DMS53 (cell line): ENCODE data around the gene WNT3.
"Not testable (repeated sequence)": the region's sequence is repeated elsewhere in the genome, so short reads cannot be mapped to it uniquely, and the experiment has no call there.

Experiments used
- DNase-seq: peaks from one replicate; lab custom pipeline; 2025; lab: John Stamatoyannopoulos, UW

The WNT3 gene

GRCh38 chr17:46813920-46814319 lies 4.6 kb downstream of the WNT3 start:
- no peak for DNase-seq

DNA sequence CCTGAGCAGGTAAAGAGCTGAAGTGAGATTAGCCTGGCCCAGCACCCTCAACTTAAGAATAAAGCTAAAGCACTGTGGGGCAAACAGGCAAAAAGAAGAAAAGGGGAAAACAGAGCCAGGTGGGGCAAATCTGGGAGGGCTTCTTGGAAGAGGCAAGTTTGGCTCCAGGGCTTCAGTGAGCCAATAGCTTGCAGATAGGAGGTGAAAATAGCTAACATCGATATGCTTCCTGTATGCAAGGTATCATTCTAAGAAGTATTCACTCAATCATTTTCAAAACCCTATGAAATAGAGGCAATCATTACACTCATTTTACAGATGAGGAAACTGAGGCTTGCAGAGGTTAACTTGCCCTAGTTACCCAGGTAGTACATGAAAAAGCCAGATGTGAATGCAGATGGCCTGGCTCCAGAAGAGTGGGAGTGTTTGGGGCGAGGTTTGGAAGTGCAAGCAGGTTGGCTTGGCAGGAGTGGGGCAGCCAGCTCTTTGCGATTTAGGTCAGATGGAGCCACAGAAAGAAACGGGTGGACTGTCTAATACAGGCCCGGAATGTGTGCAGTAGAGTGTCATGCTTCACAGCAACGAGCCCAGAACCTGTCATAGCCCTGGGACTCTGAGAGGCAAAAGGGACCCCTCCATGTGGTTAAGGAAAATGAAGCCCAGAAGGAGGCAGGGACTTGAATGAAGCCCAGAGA lies 5.7 kb downstream of the WNT3 start:
- no peak for DNase-seq

DNA sequence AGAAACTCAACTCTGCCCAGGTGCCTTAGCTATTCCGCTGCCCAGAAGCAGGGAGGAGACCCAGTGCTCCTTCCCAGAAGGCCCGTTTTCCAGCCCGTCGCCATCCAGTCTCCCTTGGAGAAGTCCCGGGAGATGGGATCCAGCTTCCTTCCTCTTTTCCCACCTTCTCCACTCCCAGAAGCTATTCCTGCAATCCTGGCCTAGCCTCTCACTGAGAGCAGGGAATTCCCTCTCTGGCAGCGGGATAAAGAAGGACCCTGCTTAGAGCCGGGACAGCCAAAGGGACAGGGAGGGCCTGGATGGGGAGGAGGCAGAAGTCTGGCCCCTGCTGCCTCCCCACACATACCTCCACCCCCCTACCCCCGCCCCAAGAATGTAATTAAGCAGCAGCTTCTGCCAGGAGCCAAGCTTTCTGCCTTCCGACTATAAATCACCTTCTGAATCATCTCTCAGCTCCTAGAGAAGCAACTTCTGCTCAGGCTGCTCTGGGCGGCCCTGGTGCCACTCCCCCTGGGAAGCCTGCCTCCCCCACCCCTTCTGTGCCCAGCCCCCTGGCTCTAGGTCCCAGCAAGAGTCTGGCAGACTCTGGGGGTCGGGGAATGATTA lies 6.4 kb downstream of the WNT3 start:
- DNase-seq, result no peak

GRCh38 chr17:46810837-46811236 lies 7.7 kb downstream of the WNT3 start:
- no peak for DNase-seq

DNA sequence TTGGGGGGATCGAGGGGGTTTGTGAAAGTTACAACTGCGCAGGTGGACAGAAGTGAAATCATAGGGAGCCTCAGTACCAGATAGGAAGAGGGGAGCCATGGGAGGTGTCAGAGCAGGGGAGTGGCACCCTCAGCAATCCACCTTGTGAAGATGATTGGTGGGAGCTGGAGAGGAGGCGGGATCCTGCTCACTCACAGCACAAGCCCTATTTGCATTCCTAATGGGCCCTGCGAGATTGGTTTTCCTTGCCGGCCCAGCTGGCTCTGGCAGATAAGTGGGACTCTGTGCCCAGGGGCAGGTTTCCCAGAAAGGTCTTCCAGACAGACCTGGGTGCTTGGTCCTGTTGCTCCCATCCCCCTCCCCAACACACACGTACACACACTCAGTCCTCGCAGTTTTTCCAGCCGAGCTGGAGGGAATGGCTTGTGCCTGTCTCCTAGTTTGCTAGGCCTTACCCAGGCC lies 9.4 kb downstream of the WNT3 start:
- DNase-seq, result no peak

- DNase-seq, result no peak
Observed at GRCh38 chr17:46805771-46806170, 12.7 kb downstream of the WNT3 start.

DNA sequence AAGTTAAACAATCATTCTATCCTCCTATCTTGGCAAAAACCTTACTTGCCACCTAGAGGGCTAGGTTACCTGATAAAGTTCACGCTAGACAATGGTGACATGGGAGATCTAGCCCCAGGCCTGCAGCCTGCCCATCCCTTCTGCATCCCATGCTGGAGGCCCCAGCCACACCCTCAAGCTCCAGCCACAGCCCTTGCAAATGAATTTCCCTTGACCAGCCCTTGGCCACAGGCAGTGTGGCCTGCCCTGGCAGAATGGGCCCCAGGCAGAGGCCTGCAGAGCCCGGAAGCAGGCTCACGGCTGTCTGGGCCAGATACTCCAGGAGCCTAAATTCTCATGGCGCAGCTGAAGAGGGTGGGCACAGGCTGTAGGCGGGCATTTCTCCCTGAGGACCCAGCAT lies 14.9 kb downstream of the WNT3 start:
- DNase-seq, result no peak

DNA sequence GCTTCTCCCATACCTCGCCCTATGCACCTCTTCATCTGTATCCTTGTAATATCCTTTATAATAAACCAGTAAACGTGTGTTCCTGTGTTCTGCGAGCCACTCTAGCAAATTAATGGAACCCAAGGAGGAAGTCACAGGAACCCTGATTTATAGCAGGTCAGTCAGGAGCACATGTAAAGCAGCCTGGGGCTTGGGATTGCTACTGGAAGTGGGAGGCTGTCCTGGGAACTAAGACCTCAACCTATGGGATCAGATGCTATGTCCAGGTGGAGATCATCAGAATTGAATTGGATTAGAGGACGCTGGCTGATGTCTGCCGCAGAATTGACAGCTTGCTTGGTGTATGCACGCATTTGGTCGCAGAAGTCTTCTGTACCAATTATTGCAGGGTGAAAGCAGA lies 15.7 kb downstream of the WNT3 start:
- no peak for DNase-seq

DNA sequence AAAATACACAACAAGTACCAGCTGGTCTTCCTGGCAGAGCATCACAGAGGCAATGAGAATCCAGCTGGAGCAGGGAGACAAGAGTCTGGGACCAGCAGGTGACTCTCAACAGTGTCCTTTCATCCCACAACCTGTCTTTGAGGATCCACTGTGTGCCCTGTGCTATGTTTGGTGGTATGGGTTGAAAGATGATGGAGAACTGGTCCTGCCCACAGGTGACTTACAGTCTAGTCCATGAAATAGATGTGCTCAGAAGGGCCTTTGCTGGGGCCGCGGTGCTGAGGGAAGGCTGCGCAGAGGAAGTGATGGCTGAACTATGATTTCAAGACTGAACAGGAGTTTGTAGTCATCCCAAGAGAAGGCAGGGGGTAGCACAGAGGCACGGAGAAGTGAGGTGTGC lies 17.9 kb downstream of the WNT3 start:
- DNase-seq, result no peak

DNA sequence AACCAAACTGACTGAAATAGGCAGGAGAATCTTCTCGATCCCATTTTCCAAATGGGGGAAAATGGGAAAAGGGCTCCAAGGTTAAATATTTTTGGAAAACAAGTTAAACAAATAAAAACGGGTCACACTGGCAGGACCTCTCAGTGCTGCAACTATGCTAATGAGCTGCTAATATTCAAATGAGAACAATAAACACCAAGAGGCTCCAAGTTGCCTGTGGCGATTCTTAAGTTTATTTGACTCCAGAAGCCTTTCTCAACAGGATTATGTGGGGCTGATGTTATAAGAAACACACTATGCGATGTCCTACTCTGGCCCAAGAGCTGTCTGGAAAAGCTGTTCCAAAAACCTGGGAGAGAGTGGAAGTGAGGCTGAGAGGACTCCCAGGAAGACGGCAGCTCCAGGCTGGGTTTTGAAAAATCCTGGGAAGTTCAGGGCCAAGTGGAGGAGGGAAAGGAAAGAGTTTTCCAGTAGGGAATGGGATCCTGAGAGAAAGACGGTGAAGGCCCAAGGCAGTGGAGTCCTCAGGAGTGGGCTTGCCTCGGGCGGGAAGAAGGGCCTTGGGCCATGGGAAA lies 21.4 kb downstream of the WNT3 start:
- no peak for DNase-seq

DNA sequence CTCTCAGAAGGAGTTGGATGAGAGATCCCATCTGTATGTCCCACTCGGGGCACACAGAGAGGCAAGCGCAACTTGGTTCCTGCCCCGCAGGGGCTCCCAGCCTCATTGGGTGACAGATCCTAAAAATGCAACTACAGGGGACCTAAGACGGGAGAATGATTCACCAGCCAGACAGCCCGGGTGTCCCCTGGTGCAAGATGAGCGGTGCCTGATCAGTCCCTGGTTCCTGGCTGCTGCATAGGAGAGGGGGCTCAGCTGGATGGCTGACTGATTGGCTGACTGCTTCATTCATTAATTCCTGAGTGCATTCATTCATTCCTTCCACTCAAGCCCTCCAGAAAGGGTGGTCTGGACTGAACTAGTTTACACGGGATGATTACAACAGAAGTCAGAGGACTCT lies 22.0 kb downstream of the WNT3 start:
- no peak for DNase-seq

GRCh38 chr17:46796084-46796483 lies 22.4 kb downstream of the WNT3 start:
- DNase-seq, result no peak

- peak; percentile 72 for DNase-seq
Observed at GRCh38 chr17:46795379-46795952, 23.0 kb downstream of the WNT3 start.

DNA sequence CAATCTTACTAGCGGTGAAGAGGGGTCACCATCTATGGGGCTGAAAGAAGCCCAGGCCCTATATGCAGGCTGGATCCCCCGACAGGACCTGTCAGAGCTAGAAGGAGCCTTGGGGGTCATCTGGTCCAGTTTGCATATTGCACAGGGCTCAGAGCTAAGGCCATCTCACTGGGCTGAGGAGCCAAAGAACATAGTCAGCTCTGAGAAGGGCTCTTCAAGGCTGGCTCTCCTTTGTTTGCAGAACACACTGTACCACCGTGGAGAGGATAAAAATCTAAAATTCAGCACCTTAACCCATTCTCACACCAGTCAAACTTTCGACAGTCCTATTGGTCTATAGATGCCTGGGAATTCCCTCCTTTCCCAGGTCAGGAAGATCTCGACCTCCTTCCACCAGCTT lies 24.2 kb downstream of the WNT3 start:
- no peak for DNase-seq

GRCh38 chr17:46793541-46793940 lies 25.0 kb downstream of the WNT3 start:
- DNase-seq, result no peak

DNA sequence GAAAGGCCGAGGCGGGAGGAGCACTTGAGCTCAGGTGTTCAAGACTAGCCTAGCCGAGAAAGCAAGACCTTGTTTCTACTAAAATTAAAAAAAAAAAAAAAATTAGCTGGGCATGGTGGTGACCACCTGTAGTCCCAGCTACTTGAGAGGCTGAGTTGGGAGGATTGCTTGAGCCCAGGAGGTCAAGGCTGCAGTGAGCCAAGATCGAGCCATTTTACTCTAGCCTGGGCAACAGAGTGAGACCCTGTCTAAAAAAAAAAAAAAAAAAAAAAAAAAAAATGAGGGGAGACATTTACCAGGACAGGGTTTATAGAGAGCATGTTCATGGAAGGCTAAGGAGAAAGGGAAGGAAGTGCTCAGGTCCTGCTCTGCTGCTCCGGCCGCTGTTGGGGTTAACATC lies 25.5 kb downstream of the WNT3 start:
- not testable (repeated sequence) for DNase-seq

GRCh38 chr17:46792071-46792470 lies 26.4 kb downstream of the WNT3 start:
- no peak for DNase-seq

- DNase-seq, result no peak
Observed at GRCh38 chr17:46791531-46791930, 27.0 kb downstream of the WNT3 start.

GRCh38 chr17:46790216-46790615 lies 28.3 kb downstream of the WNT3 start:
- DNase-seq, result no peak

DNA sequence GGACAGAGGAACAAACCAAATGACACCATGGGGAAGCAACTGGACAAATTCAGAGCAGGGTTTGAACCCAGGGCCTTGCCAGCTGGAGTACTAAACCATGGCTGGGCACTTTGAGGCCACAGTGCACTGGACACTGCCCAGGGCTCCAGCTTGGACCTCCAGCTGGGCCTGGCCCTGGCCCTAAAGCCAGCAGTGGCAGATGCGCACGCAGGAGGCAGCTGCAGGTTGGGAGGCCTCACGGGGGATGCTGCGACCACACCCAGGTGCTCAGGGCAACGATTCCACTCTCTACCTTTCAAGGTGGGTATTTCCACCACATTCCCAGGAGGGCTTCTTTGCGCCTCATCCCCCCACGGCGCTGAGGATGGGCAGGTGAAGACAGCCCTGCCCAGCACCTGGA lies 28.9 kb downstream of the WNT3 start:
- DNase-seq, result no peak

GRCh38 chr17:46788796-46789195 lies 29.7 kb downstream of the WNT3 start:
- DNase-seq, result no peak

DNA sequence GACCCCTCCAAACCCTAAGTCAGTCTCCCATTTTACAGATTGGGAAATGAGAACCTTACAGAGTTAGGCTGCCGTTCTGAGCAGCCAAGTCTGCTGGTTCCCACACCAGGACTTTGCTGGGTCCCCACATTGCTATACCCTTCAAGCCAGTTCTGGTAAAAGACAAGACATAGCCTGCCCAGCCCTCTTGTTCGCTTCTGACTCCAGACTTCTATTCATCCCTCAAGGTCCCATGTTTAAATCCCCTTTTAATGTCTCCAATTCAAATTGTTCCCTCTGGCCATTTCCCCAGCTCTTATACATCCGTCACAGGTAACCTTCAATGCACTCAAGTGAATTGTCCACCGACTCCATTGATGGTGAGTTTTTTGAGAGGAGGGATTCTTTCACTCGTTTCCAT lies 30.2 kb downstream of the WNT3 start:
- DNase-seq, result no peak

- no peak for DNase-seq
Observed at GRCh38 chr17:46787478-46787877, 31.0 kb downstream of the WNT3 start.
